ENCODE measurements around the gene RMND1. TPM values are rescaled to one million over a fixed set of nuclear protein-coding genes. Genes with fewer than 3 reads are reported as not detected.
A peak's percentile ranks its signal among the peaks of the same experiment; 100 is the strongest.

The RMND1 gene
- total RNA-seq, 1 donor from 2014 or later: 40.2 TPM

- TF ChIP-seq CTCF (IDR thresholded peaks at IDR 0.05; ENCODE audit: unreplicated experiment): no peak
- no peak overlapping the region for H3K4me3 Mint-ChIP-seq (ENCODE audit: low read depth)
Observed at GRCh38 chr6:151409679-151410078, 42.2 kb downstream of the RMND1 start.

GRCh38 chr6:151409260-151409659 lies 42.7 kb downstream of the RMND1 start:
- Mint-ChIP-seq H3K4me3 (ENCODE audit: low read depth) (no peak overlapping the region), H3K27ac (peak overlapping the region; percentile 30), H3K9me3 (ENCODE audit: low read depth) (peaks cover 3% of the 10 kb centered on the region), H3K4me1 (ENCODE audit: low read depth) (peaks cover 2% of the 10 kb centered on the region), H3K27me3 (no peaks in the 10 kb centered on the region), H3K36me3 (ENCODE audit: insufficient read depth) (peaks cover 45% of the 10 kb centered on the region)
- no peak for TF ChIP-seq CTCF (IDR thresholded peaks at IDR 0.05; ENCODE audit: unreplicated experiment)
- no peak for DNase-seq (ENCODE audit: low spot score, unreplicated experiment)

More at GRCh38 chr6:151409679-151410078, 42.2 kb downstream of the RMND1 start:
- Mint-ChIP-seq H3K36me3 (ENCODE audit: insufficient read depth) (peaks cover 47% of the 10 kb centered on the region), H3K27me3 (no peaks in the 10 kb centered on the region), H3K27ac (no peak overlapping the region), H3K4me1 (ENCODE audit: low read depth) (peaks cover 2% of the 10 kb centered on the region), H3K9me3 (ENCODE audit: low read depth) (peaks cover 3% of the 10 kb centered on the region)
- no peak for DNase-seq (ENCODE audit: low spot score, unreplicated experiment)

- peaks cover 2% of the 10 kb centered on the region for H3K4me1 Mint-ChIP-seq (ENCODE audit: low read depth)
- H3K27me3 Mint-ChIP-seq: no peaks in the 10 kb centered on the region
- TF ChIP-seq CTCF (IDR thresholded peaks at IDR 0.05; ENCODE audit: unreplicated experiment): no peak
- peaks cover 3% of the 10 kb centered on the region for H3K9me3 Mint-ChIP-seq (ENCODE audit: low read depth)
- no peak overlapping the region for H3K4me3 Mint-ChIP-seq (ENCODE audit: low read depth)
- H3K36me3 Mint-ChIP-seq (ENCODE audit: insufficient read depth): peaks cover 44% of the 10 kb centered on the region
- no peak for DNase-seq (ENCODE audit: low spot score, unreplicated experiment)
- H3K27ac Mint-ChIP-seq: peak overlapping the region; percentile 30
Observed at GRCh38 chr6:151408858-151409257, 43.1 kb downstream of the RMND1 start.

GRCh38 chr6:151403919-151404308 lies 48.0 kb downstream of the RMND1 start:
- Mint-ChIP-seq H3K27ac (no peak overlapping the region), H3K36me3 (ENCODE audit: insufficient read depth) (peaks cover 34% of the 10 kb centered on the region), H3K27me3 (no peaks in the 10 kb centered on the region), H3K4me1 (ENCODE audit: low read depth) (peaks cover 18% of the 10 kb centered on the region), H3K9me3 (ENCODE audit: low read depth) (no peaks in the 10 kb centered on the region), H3K4me3 (ENCODE audit: low read depth) (no peak overlapping the region)
- TF ChIP-seq CTCF (IDR thresholded peaks at IDR 0.05; ENCODE audit: unreplicated experiment): no peak
- DNase-seq (ENCODE audit: low spot score, unreplicated experiment): no peak

GRCh38 chr6:151402228-151402627 lies 49.7 kb downstream of the RMND1 start:
- Mint-ChIP-seq H3K4me3 (ENCODE audit: low read depth) (no peak overlapping the region), H3K27ac (no peak overlapping the region), H3K4me1 (ENCODE audit: low read depth) (peaks cover 19% of the 10 kb centered on the region), H3K36me3 (ENCODE audit: insufficient read depth) (peaks cover 28% of the 10 kb centered on the region), H3K27me3 (no peaks in the 10 kb centered on the region), H3K9me3 (ENCODE audit: low read depth) (no peaks in the 10 kb centered on the region)
- DNase-seq (ENCODE audit: low spot score, unreplicated experiment): no peak
- TF ChIP-seq CTCF (IDR thresholded peaks at IDR 0.05; ENCODE audit: unreplicated experiment): no peak

Measured in progenitor cell of endocrine pancreas (in vitro differentiated cells).